Measurements from ENCODE around the gene NCAN.
"Not testable (repeated sequence)": the region's sequence is repeated elsewhere in the genome, so short reads cannot be mapped to it uniquely, and the experiment has no call there.

DNA sequence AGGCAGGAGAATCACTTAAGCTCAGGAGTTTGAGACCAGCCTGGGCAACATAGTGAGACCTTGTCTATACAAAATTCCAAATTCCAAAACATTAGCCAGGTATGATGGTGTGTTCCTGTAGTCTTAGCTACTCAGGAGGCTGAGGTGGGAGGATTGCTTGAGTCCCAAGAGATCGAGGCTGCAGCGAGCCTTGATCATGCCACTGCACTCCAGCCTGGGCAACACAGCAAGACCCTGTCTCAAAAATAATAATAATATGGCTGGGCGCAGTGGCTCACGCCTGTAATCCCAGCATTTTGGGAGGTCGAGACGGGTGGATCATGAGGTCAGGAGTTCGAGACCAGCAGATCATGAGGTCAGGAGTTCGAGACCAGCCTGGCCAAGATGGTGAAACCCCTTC is 9.2 kb downstream of the NCAN start:
- TF ChIP-seq CTCF (IDR thresholded peaks at IDR 0.05); SIN3A (IDR thresholded peaks at IDR 0.05; ENCODE audit: borderline replicate concordance, insufficient read depth, low read depth, low read length); POLR2AphosphoS5 (IDR thresholded peaks at IDR 0.05; ENCODE audit: low read depth, low read length); TCF7L2 (IDR thresholded peaks at IDR 0.05; ENCODE audit: low read depth, low read length): not testable (repeated sequence)
- TF ChIP-seq, protein P1, sequence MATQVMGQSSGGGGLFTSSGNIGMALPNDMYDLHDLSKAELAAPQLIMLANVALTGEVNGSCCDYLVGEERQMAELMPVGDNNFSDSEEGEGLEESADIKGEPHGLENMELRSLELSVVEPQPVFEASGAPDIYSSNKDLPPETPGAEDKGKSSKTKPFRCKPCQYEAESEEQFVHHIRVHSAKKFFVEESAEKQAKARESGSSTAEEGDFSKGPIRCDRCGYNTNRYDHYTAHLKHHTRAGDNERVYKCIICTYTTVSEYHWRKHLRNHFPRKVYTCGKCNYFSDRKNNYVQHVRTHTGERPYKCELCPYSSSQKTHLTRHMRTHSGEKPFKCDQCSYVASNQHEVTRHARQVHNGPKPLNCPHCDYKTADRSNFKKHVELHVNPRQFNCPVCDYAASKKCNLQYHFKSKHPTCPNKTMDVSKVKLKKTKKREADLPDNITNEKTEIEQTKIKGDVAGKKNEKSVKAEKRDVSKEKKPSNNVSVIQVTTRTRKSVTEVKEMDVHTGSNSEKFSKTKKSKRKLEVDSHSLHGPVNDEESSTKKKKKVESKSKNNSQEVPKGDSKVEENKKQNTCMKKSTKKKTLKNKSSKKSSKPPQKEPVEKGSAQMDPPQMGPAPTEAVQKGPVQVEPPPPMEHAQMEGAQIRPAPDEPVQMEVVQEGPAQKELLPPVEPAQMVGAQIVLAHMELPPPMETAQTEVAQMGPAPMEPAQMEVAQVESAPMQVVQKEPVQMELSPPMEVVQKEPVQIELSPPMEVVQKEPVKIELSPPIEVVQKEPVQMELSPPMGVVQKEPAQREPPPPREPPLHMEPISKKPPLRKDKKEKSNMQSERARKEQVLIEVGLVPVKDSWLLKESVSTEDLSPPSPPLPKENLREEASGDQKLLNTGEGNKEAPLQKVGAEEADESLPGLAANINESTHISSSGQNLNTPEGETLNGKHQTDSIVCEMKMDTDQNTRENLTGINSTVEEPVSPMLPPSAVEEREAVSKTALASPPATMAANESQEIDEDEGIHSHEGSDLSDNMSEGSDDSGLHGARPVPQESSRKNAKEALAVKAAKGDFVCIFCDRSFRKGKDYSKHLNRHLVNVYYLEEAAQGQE (IDR thresholded peaks at IDR 0.05; ENCODE audit: insufficient read depth in 1 of 2, low read depth in 2 of 2, low read length in 1 of 2) = not testable (repeated sequence)
